Prostate gland (tissue), 2 donors: ENCODE measurements around the gene SYNC.

Experiments
- CTCF ChIP-seq, 4 experiments: fragments of 200-600 bp in 2 of 4; fragments of 450-650 bp in 2 of 4; sonication (generic) in 2 of 4; IDR thresholded peaks; 1 replicate in 3 of 4; 2 replicates in 1 of 4; pipeline ENCODE4 v1.5.1; 2016 to 2019; ENCODE audit warnings: antibody characterized with exemption in 4 of 4, mild to moderate bottlenecking in 2 of 4, moderate library complexity in 2 of 4
- POLR2A ChIP-seq: fragments of 450-650 bp; IDR thresholded peaks from one replicate; pipeline ENCODE4 v1.6.1; 2016; ENCODE audit warnings: antibody characterized with exemption, mild to moderate bottlenecking

- TF ChIP-seq CTCF (IDR thresholded peaks at IDR 0.05) (no peak), POLR2A (no peak)
These were observed 18.3 kb downstream of the SYNC start for GRCh38 chr1:32684167-32684811.
